GM18870 (cell line): ENCODE results near the gene ABCA7.

Experiments used
- ATAC-seq: cut with Tn5 transposase; IDR thresholded peaks from one replicate; pipeline ENCODE4 v1.9.1; 2021; ENCODE audit warnings: moderate library complexity; ENCODE audit not compliant: unreplicated experiment

Gene ABCA7

GRCh38 chr19:1053176-1054101 is 13.5 kb downstream of the ABCA7 start:
- ATAC-seq, result no peak

- ATAC-seq, result no peak
Measured at GRCh38 chr19:1054102-1055027, 14.5 kb downstream of the ABCA7 start.

DNA sequence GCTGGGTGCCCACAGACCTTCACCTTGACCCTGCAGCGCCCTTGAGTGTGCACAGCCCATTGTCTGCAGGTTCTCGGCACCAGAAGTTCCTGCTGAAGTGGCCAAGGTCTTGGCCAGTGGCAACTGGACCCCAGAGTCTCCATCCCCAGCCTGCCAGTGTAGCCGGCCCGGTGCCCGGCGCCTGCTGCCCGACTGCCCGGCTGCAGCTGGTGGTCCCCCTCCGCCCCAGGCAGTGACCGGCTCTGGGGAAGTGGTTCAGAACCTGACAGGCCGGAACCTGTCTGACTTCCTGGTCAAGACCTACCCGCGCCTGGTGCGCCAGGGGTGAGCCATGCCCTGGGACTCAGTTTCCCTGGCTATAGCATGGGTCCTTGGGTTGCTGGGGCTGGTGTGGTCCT is 15.1 kb downstream of the ABCA7 start:
- ATAC-seq, result no peak

DNA sequence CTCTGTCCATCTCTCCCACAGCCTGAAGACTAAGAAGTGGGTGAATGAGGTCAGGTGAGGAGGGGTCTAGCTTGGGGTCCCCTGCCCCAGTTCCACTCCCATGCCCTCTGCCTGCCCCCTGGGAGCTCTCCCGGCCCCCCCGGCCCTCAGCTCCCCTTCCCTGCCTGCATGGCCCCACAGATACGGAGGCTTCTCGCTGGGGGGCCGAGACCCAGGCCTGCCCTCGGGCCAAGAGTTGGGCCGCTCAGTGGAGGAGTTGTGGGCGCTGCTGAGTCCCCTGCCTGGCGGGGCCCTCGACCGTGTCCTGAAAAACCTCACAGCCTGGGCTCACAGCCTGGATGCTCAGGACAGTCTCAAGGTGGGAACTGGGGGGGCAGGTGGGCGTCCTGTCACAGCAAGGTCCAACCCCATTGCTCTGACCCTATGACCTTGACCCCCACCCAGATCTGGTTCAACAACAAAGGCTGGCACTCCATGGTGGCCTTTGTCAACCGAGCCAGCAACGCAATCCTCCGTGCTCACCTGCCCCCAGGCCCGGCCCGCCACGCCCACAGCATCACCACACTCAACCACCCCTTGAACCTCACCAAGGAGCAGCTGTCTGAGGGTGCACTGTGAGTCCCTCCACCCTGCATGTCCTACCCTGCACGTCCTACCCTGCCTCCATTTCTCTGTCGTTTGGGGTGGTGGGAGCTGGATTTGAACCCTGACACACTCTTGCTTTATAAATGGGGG is 16.1 kb downstream of the ABCA7 start:
- no peak for ATAC-seq

GRCh38 chr19:1057176-1057855 is 17.4 kb downstream of the ABCA7 start:
- ATAC-seq, result no peak

GRCh38 chr19:1058112-1058511 is 18.2 kb downstream of the ABCA7 start:
- no peak for ATAC-seq

GRCh38 chr19:1060689-1061088 is 20.8 kb downstream of the ABCA7 start:
- no peak for ATAC-seq

DNA sequence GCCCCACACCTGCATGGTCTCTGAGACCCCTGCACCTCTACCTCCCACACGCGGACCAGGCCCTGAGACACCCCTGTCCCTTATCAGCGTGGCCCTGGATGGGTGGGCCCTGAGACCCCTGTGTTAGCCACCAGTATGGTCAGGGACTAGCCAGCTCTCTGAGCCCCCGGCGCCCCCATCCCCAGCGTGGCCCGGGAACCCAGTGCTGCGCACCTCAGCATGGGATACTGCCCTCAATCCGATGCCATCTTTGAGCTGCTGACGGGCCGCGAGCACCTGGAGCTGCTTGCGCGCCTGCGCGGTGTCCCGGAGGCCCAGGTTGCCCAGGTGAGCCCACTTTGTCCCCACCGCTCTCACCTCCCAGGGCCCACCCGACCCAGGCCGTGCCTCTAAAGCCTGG is 22.1 kb downstream of the ABCA7 start:
- no peak for ATAC-seq

- no peak for ATAC-seq
Measured at GRCh38 chr19:1062387-1063029, 22.6 kb downstream of the ABCA7 start.

DNA sequence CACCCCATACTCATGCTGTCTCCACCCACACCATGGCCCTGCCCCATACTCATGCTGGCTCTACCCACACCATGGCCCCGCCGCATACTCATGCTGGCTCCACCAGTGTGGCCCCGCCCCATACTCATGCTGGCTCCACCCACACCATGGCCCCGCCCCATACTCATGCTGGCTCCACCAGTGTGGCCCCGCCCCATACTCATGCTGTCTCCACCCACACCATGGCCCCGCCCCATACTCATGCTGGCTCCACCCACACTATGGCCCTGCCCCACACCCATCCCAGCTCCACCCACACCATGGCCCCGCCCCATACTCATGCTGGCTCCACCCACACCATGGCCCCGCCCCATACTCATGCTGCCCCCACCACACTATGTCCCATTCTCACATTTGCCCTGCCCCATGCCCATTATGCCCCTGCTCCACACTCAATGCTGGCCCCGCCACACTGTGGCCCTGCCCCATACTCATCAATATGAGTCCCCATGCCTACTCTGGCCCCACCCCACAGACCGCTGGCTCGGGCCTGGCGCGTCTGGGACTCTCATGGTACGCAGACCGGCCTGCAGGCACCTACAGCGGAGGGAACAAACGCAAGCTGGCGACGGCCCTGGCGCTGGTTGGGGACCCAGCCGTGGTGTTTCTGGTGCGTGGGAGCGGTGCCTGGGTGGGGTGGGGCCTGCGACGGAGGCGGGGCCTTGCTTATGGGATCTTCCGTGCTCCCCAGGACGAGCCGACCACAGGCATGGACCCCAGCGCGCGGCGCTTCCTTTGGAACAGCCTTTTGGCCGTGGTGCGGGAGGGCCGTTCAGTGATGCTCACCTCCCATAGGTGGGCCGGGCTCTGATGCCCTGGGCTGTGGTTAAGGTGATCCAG is 23.4 kb downstream of the ABCA7 start:
- no peak for ATAC-seq

- ATAC-seq, result no peak
Measured at GRCh38 chr19:1063909-1064660, 24.2 kb downstream of the ABCA7 start.

DNA sequence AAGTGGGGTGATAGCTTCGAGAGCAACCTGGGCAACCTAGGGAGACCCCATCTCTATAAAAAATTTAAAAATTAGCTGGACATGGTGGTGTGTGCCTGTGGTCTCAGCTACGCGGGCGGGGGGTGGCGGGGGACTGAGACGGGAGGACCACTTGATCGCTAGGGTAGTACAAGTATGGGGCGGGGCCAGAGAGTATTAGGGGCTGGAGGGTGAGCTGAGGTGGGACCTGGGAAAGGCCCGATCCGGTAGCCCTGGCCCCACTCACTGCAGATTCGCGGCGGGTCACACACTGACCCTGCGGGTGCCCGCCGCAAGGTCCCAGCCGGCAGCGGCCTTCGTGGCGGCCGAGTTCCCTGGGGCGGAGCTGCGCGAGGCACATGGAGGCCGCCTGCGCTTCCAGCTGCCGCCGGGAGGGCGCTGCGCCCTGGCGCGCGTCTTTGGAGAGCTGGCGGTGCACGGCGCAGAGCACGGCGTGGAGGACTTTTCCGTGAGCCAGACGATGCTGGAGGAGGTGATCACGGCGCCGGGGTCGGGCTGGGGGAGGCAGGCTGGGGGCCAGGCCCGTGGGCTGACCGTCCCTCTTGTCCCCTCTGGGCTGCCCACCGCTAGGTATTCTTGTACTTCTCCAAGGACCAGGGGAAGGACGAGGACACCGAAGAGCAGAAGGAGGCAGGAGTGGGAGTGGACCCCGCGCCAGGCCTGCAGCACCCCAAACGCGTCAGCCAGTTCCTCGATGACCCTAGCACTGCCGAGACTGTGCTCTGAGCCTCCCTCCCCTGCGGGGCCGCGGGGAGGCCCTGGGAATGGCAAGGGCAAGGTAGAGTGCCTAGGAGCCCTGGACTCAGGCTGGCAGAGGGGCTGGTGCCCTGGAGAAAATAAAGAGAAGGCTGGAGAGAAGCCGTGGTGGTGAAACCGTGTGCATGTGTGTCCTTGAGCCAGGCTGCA is 25.0 kb downstream of the ABCA7 start:
- ATAC-seq, result no peak

- ATAC-seq, result no peak
Measured at GRCh38 chr19:1065606-1066109, 25.8 kb downstream of the ABCA7 start.

DNA sequence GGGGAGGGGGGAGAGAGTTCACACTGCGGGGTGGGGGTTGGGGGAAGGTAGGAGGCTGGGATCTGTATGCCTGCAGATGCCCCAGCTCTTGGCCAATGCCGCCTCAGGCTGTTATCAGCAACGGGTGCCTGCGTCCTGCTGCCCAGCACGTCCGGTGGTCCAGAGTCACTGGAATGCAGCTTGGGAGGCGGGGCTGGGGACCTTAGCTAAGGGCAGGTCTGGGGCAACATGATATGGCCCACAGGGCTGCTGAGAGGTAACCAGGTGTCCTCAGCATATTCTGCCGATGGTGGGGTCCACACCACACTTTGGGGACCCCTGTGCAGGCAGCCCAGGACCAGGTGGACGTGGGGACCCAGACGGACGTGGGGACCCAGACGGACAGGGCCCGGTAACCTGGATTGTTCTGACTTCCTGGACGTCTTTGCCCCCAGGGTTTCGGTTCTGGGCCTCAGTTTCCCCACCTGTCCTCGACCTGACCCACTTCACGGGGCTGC is 26.4 kb downstream of the ABCA7 start:
- ATAC-seq, result no peak

DNA sequence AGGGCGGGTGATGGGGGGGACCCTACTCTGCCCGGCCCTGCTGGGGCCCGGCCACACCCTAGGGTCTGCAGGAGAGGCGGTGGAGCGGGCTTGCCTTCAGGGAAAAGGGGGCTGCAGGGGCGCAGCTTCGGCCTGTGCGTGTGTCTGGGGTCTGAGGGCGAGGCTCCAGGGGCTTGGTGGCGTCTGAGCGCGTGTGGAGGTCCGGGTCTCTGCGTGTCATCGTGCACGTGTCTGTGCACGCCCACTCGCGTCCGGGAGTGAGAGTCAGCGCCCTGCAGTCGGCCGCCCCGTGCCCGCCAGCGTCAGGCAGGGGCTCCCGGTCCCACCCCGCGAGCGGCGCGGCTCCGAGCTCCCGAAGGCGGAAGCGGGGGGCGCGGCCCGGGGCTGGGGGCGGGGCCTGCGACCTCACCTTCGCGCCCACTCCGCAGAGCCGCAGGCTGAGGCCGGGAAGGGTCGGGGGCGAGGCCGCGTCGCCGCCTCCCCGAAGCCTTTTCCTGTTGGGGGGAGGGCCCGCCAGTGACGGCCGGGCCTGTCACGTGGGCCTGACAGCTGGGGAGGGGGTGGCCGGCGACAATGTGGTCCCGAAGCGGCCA is 26.9 kb downstream of the ABCA7 start, which contains the start of gene ARHGAP45:
ARHGAP45 (plus strand) TSS at position 420 of the 593 bp plus-strand sequence. CDS start 239 bp downstream, outside the sequence.
- no peak for ATAC-seq

- no peak for ATAC-seq
Measured at GRCh38 chr19:1067341-1067957, 27.5 kb downstream of the ABCA7 start.
